Transverse colon (tissue), 4 donors: ENCODE results near the gene SPACDR.

Source experiments
- EP300 ChIP-seq: sonication (generic); formaldehyde crosslinking; IDR thresholded peaks from one replicate; pipeline ENCODE4 v1.6.1; 2017; ENCODE audit warnings: antibody characterized with exemption, low read depth
- POLR2A ChIP-seq: fragments of 450-650 bp; IDR thresholded peaks from one replicate; pipeline ENCODE4 v1.6.1; 2016; ENCODE audit warnings: antibody characterized with exemption, mild to moderate bottlenecking, moderate library complexity
- POLR2AphosphoS5 ChIP-seq, 3 donors: sonication (generic); formaldehyde crosslinking; IDR thresholded peaks; one replicate each; pipeline ENCODE4 v1.6.1; 2016; ENCODE audit warnings: antibody characterized with exemption in 3 of 3
- TF ChIP-seq, protein P1 (sequence below), 5 experiments: fragments of 200-600 bp in 3 of 5; fragments of 450-650 bp in 2 of 5; sonication (generic) in 3 of 5; IDR thresholded peaks; 1 replicate in 2 of 5; 2 replicates in 3 of 5; pipeline ENCODE4 v1.5.1; 2016 to 2017; ENCODE audit warnings: antibody characterized with exemption in 5 of 5, inconsistent platforms in 3 of 5, mild to moderate bottlenecking in 2 of 5, moderate library complexity in 1 of 5

DNA sequence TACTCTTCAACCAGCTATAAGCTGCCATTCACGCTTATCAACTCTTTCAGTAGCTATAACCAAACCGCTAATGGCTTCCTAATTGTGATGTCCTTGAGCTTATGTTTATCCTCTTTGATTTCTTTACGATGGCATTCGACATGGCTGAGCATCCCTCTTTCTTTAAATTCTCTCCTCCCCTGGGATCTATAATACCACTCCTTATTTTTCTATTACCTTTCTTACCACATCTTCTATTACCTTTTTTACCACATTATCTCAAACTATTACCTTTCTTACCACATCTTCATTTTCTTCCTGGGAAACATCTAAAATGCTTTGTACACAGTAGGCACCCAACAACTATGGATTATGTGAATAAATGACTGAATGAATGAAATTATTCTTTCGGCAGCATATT, 48.6 kb downstream of the SPACDR start:
- TF ChIP-seq POLR2A (no peak), EP300 (no peak), POLR2AphosphoS5 (IDR thresholded peaks at IDR 0.05) (no peak)
- TF ChIP-seq, protein P1, sequence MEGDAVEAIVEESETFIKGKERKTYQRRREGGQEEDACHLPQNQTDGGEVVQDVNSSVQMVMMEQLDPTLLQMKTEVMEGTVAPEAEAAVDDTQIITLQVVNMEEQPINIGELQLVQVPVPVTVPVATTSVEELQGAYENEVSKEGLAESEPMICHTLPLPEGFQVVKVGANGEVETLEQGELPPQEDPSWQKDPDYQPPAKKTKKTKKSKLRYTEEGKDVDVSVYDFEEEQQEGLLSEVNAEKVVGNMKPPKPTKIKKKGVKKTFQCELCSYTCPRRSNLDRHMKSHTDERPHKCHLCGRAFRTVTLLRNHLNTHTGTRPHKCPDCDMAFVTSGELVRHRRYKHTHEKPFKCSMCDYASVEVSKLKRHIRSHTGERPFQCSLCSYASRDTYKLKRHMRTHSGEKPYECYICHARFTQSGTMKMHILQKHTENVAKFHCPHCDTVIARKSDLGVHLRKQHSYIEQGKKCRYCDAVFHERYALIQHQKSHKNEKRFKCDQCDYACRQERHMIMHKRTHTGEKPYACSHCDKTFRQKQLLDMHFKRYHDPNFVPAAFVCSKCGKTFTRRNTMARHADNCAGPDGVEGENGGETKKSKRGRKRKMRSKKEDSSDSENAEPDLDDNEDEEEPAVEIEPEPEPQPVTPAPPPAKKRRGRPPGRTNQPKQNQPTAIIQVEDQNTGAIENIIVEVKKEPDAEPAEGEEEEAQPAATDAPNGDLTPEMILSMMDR (IDR thresholded peaks at IDR 0.05): no peak
